Stimulated activated CD4-positive, alpha-beta T cell treated with anti-CD3 and anti-CD28 coated beads, Interleukin-15, amount 100 ng/mL, for 48 hours (primary cell): Measurements from ENCODE around the gene C19orf25.
A peak's percentile ranks its signal among the peaks of the same experiment; 100 is the strongest.

Source experiments
- DNase-seq, 2 donors: peaks; one replicate each; pipeline ENCODE4 v3.0.0-alpha.2; 2020; ENCODE audit warnings: low read depth in 2 of 2

C19orf25 gene

GRCh38 chr19:1496714-1497577 lies 17.9 kb upstream of the C19orf25 start:
- no peak for DNase-seq

DNA sequence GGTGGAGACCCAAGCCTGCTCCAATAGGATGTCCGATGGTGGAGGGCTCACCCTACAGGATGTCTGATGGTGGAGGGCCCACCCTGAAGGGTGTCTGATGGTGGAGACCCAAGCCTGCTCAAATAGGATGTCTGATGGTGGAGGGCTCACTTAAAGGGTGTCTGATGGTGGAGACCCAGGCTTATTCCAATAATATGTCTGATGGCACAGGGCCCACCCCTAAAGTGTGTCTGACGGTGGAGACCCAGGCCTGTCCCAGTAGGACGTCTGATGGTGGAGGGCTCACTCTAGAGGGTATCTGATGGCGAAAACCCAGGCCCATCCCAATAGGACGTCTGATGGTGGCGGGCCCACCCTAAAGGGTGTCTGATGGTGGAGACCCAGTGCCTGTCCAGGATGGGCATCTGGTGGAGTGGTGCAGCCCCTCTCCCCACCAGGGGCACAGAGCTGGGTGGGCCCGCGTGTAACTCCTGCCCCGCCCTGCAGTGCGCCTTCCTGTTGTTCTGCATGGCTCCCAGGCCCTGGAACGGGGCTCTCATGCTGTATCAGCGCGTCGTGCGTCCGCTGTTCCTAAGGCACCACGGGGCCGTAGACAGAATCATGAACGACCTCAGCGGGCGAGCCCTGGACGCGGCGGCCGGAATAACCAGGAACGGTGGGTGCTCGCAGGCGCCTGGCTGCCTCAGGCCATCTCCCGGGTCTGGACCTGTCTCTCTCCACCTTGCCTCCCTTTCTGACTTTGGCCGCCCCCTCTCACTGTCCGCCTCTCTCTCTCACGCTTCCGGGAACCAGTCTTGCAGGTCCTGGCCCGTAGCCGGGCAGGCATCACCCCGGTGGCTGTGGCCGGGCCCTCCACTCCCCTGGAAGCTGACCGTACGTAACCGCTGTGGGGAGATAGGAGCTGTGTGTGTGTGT lies 17.0 kb upstream of the C19orf25 start:
- no peak for DNase-seq

DNA sequence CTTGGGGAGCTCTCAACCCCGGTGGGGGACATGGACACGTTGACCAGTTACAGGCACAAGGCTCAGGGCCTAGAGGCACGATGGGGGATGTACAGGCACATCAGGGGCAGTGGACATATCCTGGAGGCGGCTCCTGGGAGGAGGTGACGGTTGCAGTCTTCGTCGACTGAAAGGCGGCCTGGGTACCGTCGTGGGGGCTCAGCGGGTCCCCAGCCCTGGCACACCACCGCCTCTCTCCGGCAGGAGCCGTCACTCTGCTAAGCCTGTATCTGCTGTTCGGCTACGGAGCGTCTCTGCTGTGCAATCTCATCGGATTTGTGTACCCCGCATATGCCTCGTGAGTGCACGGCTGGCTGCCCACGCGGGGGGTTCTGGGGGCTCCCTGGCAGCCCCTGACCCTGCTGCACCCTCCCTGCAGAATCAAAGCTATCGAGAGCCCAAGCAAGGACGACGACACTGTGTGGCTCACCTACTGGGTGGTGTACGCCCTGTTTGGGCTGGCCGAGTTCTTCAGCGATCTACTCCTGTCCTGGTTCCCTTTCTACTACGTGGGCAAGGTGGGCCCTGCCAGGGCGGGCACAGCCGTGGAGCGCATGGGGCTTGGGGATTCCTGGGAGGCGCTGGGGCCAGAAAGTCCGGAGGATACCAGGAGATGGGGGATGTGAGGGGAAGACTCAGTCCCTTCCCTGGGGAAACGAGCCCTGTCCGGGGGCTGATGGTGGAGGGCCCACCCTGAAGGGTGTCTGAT lies 16.2 kb upstream of the C19orf25 start:
- DNase-seq = no peak

- DNase-seq = no peak
Observed at GRCh38 chr19:1494115-1494815, 15.2 kb upstream of the C19orf25 start.

GRCh38 chr19:1492474-1493006 lies 13.5 kb upstream of the C19orf25 start:
- no peak for DNase-seq

DNA sequence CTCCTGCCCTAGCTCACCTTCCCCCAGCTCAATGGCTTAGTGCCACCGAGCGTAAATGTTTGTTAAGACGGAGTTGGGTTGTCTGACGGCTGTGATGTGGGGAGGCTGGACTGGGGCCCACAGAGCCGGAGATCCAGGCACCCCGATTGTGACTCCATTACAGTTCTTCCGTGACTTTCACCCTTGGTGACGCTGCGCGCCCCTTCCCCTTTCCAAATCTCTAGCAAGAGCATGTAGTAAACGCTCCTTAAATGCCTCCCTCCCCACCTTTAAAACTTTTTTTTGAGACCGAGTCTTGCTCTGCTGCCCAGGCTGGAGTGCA lies 12.8 kb upstream of the C19orf25 start:
- no peak for DNase-seq

DNA sequence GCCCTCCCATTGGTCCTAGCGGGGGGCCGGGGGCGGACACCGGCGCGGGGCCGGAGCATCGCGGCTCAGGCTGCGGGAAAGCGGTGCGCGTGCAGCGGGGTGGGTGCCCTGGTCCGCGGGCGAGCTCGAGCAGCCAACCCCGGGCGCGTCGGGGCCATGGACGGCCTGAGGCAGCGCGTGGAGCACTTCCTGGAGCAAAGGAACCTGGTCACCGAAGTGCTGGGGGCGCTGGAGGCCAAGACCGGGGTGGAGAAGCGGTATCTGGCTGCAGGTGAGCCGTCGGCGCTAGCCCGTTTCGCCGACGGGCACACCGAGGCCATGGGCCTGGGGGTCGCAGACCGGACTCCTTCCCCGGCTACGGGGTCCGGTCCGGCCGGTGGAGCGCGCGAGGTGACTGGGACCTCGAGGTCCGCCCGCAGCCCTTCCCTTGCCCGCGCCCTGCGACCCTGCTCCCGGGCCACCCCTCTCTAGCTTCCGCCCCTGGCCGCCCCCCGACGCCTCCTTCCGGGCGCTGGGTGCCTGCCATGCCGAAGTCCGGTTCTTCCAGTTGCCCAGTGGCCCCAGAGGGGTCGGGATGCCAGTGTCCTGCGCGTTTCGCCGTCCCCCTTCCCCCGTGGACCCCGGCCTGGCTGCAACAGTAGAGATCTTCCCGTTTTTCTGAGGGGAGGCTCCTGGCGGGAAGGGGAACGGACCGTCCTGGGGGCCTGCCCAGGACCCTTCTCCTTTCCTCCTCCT lies 12.3 kb upstream of the C19orf25 start, which contains the start of gene REEP6:
Gene REEP6 (plus strand): TSS at position 68 of the 735 bp plus-strand sequence. CDS start 89 bp downstream, at position 157.
- no peak for DNase-seq

GRCh38 chr19:1490311-1491113 lies 11.5 kb upstream of the C19orf25 start, which contains the start of gene PCSK4:
Gene PCSK4, minus strand, starts transcription at chr19:1490350. Its CDS starts 4 bp downstream, at chr19:1490346.
- peak; percentile 96 to 98 for DNase-seq

GRCh38 chr19:1489463-1490310 lies 10.7 kb upstream of the C19orf25 start:
- DNase-seq = no peak

DNA sequence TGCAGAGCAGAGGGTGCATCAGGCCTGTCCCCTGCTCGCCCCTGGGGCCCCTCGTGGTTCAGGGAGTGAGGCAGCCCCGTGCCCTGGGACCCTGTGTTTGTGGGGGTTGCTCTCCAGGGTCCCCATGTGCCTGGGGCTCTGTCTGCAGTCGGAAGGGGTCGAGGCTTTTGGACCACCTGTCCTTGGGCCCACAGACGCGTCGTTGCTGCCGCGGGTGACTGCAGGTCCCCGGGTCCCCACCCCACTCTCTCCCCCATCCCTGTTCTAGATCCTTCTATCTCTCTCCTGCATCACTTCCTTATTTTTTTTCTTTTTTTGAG lies 9.2 kb upstream of the C19orf25 start:
- no peak for DNase-seq

GRCh38 chr19:1487576-1488281 lies 8.7 kb upstream of the C19orf25 start:
- no peak for DNase-seq

GRCh38 chr19:1486720-1487575 lies 7.9 kb upstream of the C19orf25 start:
- DNase-seq = no peak

DNA sequence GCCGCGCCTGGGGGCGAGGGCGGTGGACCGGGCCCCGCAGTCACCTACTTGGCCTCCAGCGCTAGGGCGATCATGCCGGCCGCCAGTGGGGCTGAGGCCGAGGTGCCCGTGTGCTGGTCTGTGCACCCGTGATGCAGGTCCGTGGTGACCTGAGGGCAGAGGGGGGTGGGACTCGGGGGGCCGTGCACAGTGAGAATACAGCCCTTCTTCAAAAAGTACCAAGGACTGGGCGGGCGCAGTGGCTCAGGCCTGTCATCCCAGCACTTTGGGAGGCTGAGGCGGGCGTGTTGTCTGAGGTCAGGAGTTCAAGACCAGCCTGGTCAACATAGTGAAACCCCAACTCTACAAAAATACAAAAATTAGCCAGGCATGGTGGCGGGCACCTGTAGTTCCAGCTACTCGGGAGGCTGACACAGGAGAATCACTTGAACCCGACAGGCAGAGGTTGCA lies 5.0 kb upstream of the C19orf25 start:
- DNase-seq = no peak

GRCh38 chr19:1483131-1483978 lies 4.3 kb upstream of the C19orf25 start:
- DNase-seq = no peak

GRCh38 chr19:1482361-1483130 lies 3.5 kb upstream of the C19orf25 start:
- DNase-seq = no peak
